ENCODE results near the gene DPF3.

DNA sequence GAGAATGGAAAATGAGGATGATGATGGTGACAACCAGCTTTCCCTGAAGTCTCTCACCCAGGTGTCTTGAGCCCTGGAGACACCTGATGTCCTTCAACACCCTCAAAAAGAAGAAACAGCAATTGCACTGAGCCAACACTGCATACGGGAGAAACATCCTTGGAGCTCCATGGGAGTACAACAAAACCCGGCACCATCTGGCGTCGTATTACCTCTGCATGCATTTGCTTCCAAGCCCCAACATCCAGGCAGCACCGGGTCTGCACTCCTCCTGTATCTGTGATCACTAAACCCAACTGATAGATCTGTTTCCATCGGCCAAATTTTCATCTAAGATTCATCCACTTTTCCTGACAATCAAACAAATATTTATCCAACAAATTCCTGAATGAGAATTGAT lies 249.9 kb downstream of the DPF3 start:
- TF ChIP-seq TCF7L2 (IDR thresholded peaks at IDR 0.05; ENCODE audit: low read depth, low read length) (no peak), SIN3A (IDR thresholded peaks at IDR 0.05; ENCODE audit: borderline replicate concordance, insufficient read depth, low read depth, low read length) (no peak), POLR2AphosphoS5 (IDR thresholded peaks at IDR 0.05; ENCODE audit: low read depth, low read length) (no peak)
